HG03175 (cell line): ENCODE measurements around the gene GSC.

Experiments
- ATAC-seq: cut with Tn5 transposase; IDR thresholded peaks from one replicate; pipeline ENCODE4 v1.9.1; 2021; ENCODE audit warnings: mild to moderate bottlenecking, moderate library complexity; ENCODE audit not compliant: unreplicated experiment

The GSC gene

GRCh38 chr14:94772548-94772947 lies 2.6 kb upstream of the GSC start:
- no peak for ATAC-seq

- no peak for ATAC-seq
Observed at GRCh38 chr14:94771906-94772490, 2.1 kb upstream of the GSC start.

- ATAC-seq, result no peak
Observed at GRCh38 chr14:94771158-94771905, 1.4 kb upstream of the GSC start.

GRCh38 chr14:94770815-94771157 lies 873 bp upstream of the GSC start:
- no peak for ATAC-seq

- no peak for ATAC-seq
Observed at GRCh38 chr14:94770251-94770749, 387 bp upstream of the GSC start.

- no peak for ATAC-seq
Observed at GRCh38 chr14:94768521-94769390, 1.2 kb downstream of the GSC start.

- ATAC-seq, result no peak
Observed at GRCh38 chr14:94768141-94768520, 1.8 kb downstream of the GSC start.

GRCh38 chr14:94767321-94767878 lies 2.5 kb downstream of the GSC start:
- no peak for ATAC-seq

GRCh38 chr14:94764573-94764972 lies 5.3 kb downstream of the GSC start:
- no peak for ATAC-seq

GRCh38 chr14:94762431-94762830 lies 7.5 kb downstream of the GSC start:
- no peak for ATAC-seq

- no peak for ATAC-seq
Observed at GRCh38 chr14:94761997-94762377, 7.9 kb downstream of the GSC start.

- no peak for ATAC-seq
Observed at GRCh38 chr14:94761348-94761996, 8.4 kb downstream of the GSC start.

GRCh38 chr14:94756310-94756882 lies 13.5 kb downstream of the GSC start:
- ATAC-seq, result no peak

GRCh38 chr14:94754391-94754942 lies 15.4 kb downstream of the GSC start:
- ATAC-seq, result no peak

- no peak for ATAC-seq
Observed at GRCh38 chr14:94752591-94753436, 17.1 kb downstream of the GSC start.

GRCh38 chr14:94751956-94752355 lies 18.0 kb downstream of the GSC start:
- ATAC-seq, result no peak

- ATAC-seq, result no peak
Observed at GRCh38 chr14:94751321-94751720, 18.6 kb downstream of the GSC start.

- no peak for ATAC-seq
Observed at GRCh38 chr14:94750371-94750770, 19.5 kb downstream of the GSC start.

GRCh38 chr14:94748667-94749347 lies 21.1 kb downstream of the GSC start:
- no peak for ATAC-seq
